ENCODE results near the gene ASB18. TPM values are rescaled to one million over a fixed set of nuclear protein-coding genes. Genes with fewer than 3 reads are reported as not detected.

Gene ASB18
- total and polyA plus RNA-seq, 2 experiments from 2014 or later, result not detected

- H3K79me2 ChIP-seq, result no peaks in the 10 kb centered on the region
- no peaks in the 10 kb centered on the region for H3K9me3 ChIP-seq (ENCODE audit: low read depth)
- H3K9me2 ChIP-seq (replicated peaks; ENCODE audit: insufficient read depth), result no peaks in the 10 kb centered on the region
- TF ChIP-seq EZH2phosphoT487 (IDR thresholded peaks at IDR 0.05; ENCODE audit: low read depth, severe bottlenecking, unreplicated experiment), result no peak
- no peak for TF ChIP-seq CTCF (IDR thresholded peaks at IDR 0.05; ENCODE audit: poor library complexity)
- no peak for TF ChIP-seq EZH2 (IDR thresholded peaks at IDR 0.05; ENCODE audit: borderline replicate concordance)
- H3K4me3 ChIP-seq, result no peak overlapping the region
- no peak overlapping the region for H2AFZ ChIP-seq
- no peaks in the 10 kb centered on the region for H4K20me1 ChIP-seq (ENCODE audit: insufficient read depth, poor library complexity, severe bottlenecking)
- H3K27me3 ChIP-seq, result no peaks in the 10 kb centered on the region
- no peak overlapping the region for H3K27ac ChIP-seq
- no peaks in the 10 kb centered on the region for H3K36me3 ChIP-seq (replicated peaks; ENCODE audit: insufficient read depth, low read depth)
- WGBS (ENCODE audit: low lambda C conversion rate, missing lambda C conversion rate), result 83% methylated on average over 6 of the region's 6 CpGs
- H3K4me2 ChIP-seq, result no peak overlapping the region
- H3K4me1 ChIP-seq (ENCODE audit: insufficient read depth), result no peaks in the 10 kb centered on the region
- DNase-seq (ENCODE audit: low spot score), result no peak
These were observed 41.9 kb upstream of the ASB18 start for GRCh38 chr2:236305964-236306605.

DNA sequence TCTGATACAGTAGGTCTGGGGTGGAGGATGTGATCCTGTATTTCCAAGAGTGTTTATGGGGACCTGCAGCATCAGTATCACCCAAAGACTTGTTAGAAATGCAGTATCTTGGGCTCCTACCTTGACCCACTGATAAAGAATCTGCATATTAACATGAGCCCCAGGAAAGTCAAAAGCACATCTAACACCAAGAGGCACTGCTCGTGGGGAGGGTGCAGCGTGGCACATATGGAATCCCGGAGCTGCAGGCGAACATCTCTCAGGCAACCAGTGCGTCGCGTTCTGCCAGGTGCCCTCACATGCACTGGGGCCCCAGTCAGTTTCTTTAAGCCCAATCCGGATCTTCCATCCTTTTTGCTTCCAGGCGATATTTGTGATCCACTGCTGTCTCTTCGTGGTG lies 41.3 kb upstream of the ASB18 start:
- no peaks in the 10 kb centered on the region for H4K20me1 ChIP-seq (ENCODE audit: insufficient read depth, poor library complexity, severe bottlenecking)
- no peaks in the 10 kb centered on the region for H3K27me3 ChIP-seq
- no peaks in the 10 kb centered on the region for H3K79me2 ChIP-seq
- H3K36me3 ChIP-seq (replicated peaks; ENCODE audit: insufficient read depth, low read depth), result no peaks in the 10 kb centered on the region
- no peak overlapping the region for H2AFZ ChIP-seq
- 94% methylated on average over 10 of the region's 10 CpGs for WGBS (ENCODE audit: low lambda C conversion rate, missing lambda C conversion rate)
- H3K4me2 ChIP-seq, result no peak overlapping the region
- H3K27ac ChIP-seq, result no peak overlapping the region
- H3K9me3 ChIP-seq (ENCODE audit: low read depth), result no peaks in the 10 kb centered on the region
- no peaks in the 10 kb centered on the region for H3K9me2 ChIP-seq (replicated peaks; ENCODE audit: insufficient read depth)
- TF ChIP-seq CTCF (IDR thresholded peaks at IDR 0.05; ENCODE audit: poor library complexity) (no peak), EZH2 (IDR thresholded peaks at IDR 0.05; ENCODE audit: borderline replicate concordance) (no peak), EZH2phosphoT487 (IDR thresholded peaks at IDR 0.05; ENCODE audit: low read depth, severe bottlenecking, unreplicated experiment) (no peak)
- no peaks in the 10 kb centered on the region for H3K4me1 ChIP-seq (ENCODE audit: insufficient read depth)
- no peak for DNase-seq (ENCODE audit: low spot score)
- H3K4me3 ChIP-seq, result no peak overlapping the region

DNA sequence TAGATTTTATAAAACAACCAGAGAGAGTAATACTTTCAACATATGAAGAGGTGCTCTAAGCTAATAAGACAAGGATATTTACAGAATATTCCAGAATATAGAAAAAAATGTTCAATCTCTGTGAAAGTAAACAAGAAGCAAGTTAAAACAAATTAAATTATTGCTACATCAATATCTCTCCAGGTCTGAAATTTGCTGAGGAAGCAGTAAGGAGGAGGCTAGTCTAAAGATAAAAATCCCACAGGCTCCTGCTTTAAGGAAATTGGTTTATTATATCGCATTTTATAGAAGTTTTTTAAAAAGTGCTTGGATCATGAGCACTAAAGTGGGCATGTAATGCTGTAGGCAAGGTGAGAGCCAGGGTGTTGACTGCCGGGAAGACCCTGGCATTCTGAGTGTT lies 39.7 kb upstream of the ASB18 start:
- no peak overlapping the region for H2AFZ ChIP-seq
- H3K79me2 ChIP-seq, result no peaks in the 10 kb centered on the region
- TF ChIP-seq CTCF (IDR thresholded peaks at IDR 0.05; ENCODE audit: poor library complexity) (no peak), EZH2phosphoT487 (IDR thresholded peaks at IDR 0.05; ENCODE audit: low read depth, severe bottlenecking, unreplicated experiment) (no peak), EZH2 (IDR thresholded peaks at IDR 0.05; ENCODE audit: borderline replicate concordance) (no peak)
- H3K4me3 ChIP-seq, result no peak overlapping the region
- WGBS (ENCODE audit: low lambda C conversion rate, missing lambda C conversion rate), result 96% methylated on average over 2 of the region's 2 CpGs
- no peaks in the 10 kb centered on the region for H3K36me3 ChIP-seq (replicated peaks; ENCODE audit: insufficient read depth, low read depth)
- no peaks in the 10 kb centered on the region for H3K27me3 ChIP-seq
- no peaks in the 10 kb centered on the region for H4K20me1 ChIP-seq (ENCODE audit: insufficient read depth, poor library complexity, severe bottlenecking)
- no peaks in the 10 kb centered on the region for H3K9me3 ChIP-seq (ENCODE audit: low read depth)
- no peaks in the 10 kb centered on the region for H3K4me1 ChIP-seq (ENCODE audit: insufficient read depth)
- no peak overlapping the region for H3K4me2 ChIP-seq
- DNase-seq (ENCODE audit: low spot score), result no peak
- no peak overlapping the region for H3K27ac ChIP-seq
- H3K9me2 ChIP-seq (replicated peaks; ENCODE audit: insufficient read depth), result no peaks in the 10 kb centered on the region
